ENCODE measurements around the gene LRSAM1.

Gene LRSAM1

DNA sequence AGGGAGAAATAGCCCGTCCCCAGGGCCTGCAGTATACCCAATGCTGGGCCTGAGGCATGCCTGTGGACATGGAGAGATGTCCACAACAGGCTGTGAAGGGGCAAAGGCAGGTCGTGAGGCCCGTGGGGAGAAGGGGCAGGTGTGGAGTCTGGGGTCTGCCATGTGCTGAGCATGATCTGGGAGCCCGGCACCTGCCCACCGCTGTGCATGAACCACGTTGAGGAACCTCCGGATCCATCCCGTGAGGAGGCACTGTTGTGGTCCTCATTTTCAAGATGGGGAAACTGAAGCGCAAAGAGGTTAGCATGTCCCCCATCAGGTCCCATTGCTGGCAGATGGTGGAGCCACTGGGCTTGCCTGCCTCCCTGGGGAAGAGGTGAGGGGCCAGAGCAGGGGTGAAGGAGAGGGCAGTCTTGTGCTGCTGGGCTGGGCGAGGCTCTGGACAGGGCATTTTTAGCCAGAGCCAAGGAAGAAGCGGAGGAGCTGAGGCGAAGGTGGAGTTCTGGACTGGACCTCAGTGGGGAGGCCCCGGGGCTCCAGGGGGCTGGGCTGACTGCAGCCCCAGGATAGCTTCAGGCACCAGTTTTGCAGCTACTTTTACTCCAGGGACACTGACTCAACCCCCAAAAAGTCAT lies 46.5 kb downstream of the LRSAM1 start:
- DNase-seq (ENCODE audit: low spot score), result no peak

GRCh38 chr9:127498298-127498697 lies 47.0 kb downstream of the LRSAM1 start:
- no peak for DNase-seq (ENCODE audit: low spot score)

- no peak for DNase-seq (ENCODE audit: low spot score)
Measured at GRCh38 chr9:127500399-127500798, 49.1 kb downstream of the LRSAM1 start.

- no peak for DNase-seq (ENCODE audit: low spot score)
Measured at GRCh38 chr9:127500862-127501261, 49.6 kb downstream of the LRSAM1 start.

GRCh38 chr9:127501821-127502343 lies 50.6 kb downstream of the LRSAM1 start:
- no peak for DNase-seq (ENCODE audit: low spot score)

DNA sequence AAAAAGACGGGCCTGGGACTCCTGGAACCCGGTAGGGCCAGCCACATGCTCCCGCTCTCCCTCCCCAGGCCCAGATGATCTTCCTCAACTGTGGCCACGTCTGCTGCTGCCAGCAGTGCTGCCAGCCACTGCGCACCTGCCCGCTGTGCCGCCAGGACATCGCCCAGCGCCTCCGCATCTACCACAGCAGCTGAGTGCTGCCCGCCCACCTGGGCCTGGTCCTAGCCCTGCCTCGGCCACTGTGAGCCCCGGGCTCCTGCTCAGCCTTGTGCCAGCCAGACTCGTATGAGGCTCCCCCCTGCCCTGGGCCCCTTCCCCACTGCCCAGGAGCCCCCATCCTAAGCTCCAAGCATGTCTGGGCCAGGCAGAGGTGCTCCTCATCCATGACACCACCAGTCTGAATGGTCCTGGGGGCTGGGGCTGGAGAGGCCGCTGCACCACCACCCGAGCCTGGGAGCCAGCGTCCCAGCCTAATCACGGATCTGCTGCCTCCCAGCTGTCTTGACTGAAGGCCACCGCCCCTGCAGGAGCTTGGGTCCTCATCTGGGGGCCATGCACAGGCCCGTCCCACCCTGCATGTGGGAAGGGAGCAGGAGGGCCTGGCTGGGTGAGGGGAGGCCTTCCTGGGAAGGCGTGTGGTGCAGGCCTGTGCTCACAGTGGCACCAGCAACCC lies 51.5 kb downstream of the LRSAM1 start:
- no peak for DNase-seq (ENCODE audit: low spot score)

GRCh38 chr9:127503379-127503921 lies 52.1 kb downstream of the LRSAM1 start:
- DNase-seq (ENCODE audit: low spot score), result no peak

DNA sequence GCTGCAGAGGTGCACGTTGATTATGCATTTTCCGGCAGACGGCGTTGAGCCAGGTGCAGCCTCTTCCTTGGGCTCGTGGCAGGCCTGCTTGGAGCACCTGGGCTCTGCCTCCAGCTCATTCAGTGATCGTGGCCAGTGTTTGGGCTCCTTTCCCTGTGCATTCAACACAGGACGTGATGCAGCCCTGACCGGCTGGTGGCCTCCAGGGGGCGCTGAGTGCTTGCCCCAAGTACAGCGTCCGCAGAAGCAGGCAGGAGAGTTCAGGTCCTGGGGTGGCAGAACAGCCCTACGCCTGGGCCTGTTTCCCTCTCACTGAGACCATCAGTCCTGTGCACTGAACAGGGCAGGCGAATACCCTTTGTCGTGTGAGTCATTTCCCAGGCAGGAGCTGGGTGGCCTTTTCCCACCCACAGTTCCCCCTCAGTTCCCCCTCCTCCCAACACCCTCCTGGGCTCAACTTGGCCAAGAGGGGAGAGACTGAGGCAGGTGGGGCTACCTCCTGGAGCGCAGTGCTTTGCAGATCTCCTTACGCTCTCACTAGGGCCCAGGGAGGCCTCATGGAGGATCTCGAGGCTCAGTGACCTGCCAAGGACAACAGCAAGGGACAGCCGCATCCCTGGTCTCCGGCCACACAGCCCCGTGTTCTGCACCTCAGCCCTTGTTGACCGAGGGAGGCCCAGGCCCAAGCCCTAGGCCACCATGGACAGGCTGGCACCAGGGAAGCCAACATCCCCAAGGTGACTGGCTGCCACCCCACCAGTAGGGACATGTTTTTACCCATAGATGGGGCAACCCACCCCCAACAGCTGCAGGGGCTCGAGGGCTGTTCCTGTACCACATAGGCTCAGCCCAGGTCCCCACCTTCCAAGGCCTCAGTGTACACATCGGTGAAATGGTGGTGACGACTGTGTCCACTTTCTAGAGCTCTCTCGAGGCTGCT lies 52.9 kb downstream of the LRSAM1 start:
- DNase-seq (ENCODE audit: low spot score), result peak; percentile 87

DNA sequence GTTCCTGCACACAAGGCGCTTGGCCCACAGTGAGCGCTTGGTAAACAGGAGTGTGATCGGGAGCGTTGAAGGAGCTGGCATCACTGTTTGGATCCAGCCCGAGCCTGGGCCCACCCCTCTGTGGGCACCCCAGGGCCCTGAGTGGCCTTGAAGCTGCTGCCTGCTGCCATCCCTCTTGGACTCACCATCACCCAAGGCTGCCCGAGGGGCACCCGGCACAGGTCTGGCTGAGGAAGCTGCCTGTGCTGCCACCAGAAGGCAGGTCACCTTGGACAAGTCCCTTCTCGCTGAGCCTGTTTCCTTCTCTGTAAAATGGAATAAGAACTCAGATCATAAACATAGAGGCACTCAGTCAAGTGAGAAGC lies 53.6 kb downstream of the LRSAM1 start:
- no peak for DNase-seq (ENCODE audit: low spot score)

DNA sequence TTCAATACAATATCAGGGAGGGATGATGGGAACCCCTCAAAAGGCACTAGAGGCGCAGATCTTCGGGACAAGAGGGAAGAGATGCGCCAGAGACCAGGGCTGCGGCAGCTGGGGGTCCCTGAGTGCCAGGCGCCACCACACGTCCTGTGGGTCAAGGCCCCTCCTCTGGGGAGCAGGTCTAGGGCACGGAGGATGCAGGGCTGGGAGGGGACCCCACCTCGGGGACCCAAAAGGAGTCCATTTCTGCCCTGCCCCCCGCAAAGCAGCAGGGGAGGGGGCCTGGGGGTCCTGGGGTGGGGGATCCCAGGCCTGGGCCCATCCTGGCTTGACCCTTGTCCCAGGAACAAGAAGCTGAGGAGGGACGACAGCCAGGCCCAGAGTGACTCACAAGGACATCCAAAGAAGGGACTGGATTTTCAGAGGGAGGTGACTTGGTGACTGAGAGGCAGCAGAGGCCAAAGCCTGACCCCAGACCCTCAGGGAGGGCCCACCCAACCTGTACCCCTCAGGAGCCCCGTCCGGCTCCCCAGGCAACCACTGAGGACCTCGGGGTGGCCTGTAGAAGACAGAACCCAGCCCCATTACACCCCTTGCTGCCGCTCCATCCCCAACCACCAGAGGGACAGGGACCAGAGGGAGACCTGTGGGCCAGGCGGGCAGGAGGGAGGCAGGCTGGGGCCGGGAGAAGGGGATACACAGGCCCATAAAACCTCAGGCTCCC lies 54.2 kb downstream of the LRSAM1 start:
- peak; percentile 75 for DNase-seq (ENCODE audit: low spot score)

GRCh38 chr9:127506117-127506813 lies 55.0 kb downstream of the LRSAM1 start:
- DNase-seq (ENCODE audit: low spot score), result no peak

DNA sequence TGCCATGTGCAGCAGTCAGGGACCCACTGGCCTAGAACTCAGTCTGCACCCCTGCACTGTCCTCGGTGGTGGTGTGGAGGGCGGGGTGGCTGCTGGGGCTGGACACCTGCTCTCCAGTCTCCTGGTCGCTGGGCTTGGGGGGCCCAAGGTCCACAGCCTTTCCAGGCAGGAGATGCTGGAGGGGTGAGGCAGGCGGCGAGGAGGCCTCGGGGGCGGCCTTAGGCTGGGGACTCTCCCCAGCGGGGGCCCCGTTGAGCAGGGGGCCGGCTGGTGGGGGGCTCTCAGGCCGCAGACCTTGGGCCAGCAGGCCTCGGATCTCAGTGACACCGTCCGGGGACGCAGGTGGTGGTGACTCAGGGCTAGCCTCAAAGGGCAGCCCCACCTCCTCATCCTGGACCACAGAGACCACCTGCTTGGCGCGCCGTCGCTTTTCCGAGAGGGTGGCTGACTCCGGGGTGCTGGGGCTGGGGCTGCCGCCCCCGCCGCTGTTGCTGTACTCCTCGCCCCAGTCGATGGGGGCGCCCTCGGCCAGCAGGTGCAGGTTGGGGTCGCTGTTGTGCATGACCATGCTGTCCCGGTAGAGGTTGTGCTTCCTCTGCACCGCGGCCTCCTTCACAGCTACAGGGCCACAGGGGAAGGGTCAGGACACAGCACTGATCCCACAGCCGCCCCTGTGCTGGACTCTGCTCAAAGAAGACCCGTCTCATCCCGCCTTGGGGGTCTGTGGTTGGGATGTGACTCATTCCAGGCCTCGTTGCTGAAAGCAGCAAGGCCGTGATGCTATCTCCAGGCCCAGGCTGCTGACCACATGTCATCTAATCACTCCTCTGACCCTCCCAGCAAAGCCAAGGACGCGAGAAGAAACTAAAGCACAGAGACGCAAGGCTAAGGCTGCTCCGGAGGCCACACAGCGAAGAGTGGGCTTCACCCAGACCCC lies 55.8 kb downstream of the LRSAM1 start:
- no peak for DNase-seq (ENCODE audit: low spot score)

DNA sequence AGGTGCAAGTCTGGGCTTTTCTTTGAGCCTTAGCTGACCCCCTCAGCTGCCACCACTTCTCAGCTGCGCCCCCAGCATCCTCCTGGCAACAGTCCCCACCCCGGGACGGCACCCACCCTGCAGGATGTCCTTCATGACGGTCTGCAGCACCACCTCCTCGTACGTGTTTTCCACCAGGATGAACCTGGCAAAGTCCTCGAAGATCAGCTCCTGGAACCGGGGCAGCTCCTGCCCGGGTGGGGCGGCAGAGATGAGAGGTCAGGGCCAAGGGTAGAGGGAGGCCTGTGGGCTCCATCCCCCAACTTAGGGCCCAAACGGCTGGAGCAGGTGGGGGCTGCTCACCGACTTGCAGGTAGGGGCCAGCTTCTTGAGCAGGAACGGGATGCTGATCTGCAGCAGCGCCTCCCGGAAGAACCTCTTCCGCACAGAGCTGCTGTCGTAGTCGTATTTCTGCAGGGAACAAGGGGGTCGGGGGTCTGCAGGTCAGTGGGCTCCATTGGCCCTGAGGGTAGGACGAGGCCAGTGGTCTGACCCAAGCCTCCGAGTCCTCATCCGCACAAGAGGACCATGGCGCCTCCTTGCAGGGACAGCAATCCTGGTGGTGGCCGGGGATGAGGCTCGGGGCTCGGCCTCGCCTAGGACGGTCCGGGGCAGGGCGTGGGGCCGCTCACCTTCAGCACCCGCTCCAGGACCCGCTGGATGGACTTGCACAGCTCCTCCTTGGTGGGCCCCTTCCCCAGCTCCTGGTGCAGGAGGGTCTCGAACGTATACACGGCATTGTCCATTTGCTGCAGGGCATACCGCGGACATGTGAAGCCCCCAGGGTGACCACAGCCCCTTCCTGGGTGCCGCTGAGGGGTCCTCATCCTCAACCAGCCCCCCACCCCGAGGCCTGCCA lies 56.7 kb downstream of the LRSAM1 start:
- DNase-seq (ENCODE audit: low spot score), result peak; percentile 43

GRCh38 chr9:127508901-127509260 lies 57.6 kb downstream of the LRSAM1 start:
- no peak for DNase-seq (ENCODE audit: low spot score)

DNA sequence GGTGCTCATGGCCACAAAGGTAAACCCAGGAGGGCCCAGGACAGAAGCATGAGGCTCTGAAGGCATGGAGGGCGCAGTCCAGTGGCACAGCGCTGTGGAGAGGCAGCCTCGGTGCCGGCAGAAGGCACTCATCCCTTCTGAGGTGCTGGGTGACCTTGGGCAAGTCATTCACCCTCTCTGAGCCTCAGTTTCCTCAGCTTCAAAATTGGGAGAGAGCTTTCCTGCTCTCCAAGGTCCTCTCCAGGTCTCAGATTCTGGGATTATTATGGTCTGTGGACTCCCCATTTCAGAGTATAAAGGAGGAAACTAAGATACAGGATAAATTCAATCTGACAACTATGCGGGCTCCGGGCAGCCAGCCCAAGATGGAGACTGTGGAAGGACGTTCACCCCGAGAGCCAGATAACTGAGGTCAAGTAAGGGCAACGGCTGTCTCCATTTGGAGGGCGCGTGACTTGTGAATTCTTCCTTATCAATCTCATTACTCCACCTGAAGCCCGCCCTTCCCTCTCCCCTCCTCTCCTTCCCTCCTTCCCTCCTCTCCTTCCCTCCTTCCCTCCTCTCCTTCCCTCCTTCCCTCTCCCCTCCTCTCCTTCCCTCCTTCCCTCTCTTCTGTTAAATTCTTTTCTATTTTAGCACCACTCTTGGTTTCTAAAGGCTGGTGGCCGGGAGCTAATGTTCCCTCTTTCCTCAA lies 58.1 kb downstream of the LRSAM1 start:
- DNase-seq (ENCODE audit: low spot score), result no peak

DNA sequence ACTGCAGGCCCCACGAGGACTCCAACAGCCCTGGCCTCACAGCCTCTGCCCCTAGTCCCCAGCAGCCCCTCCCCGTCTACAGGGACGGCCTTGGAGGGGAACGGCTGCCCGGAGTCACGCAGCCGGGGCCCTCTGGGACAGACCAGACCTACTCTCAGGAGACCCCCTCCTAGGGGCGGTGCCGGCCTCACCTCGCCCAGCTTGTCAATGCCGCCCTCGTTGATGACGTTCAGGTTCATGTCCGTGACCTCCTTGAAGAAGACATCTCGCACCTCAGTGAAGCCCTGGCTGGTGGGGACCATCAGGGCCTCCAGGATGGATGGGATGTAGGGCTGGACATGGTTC lies 58.6 kb downstream of the LRSAM1 start:
- no peak for DNase-seq (ENCODE audit: low spot score)

DNA sequence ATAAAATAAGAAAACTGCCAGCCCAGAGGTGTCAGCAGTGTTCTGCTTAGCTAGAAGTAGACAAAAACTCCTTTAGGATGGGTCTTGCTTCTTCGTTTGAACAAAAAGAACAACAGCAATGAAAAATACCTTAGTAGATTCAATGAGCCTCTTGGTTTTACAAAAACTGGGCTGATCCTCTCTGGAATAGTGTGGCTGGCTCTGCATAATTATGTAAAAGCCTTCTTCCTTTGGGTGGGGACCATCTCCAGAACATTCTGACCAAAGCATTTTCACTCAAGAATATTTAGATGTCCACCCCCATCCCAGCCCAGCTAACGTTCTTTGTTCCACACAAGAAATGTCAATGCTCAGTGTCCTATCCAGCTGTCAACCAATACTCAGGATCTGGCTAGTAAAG lies 63.2 kb downstream of the LRSAM1 start:
- DNase-seq (ENCODE audit: low spot score), result no peak

GRCh38 chr9:127516835-127517607 lies 65.7 kb downstream of the LRSAM1 start:
- DNase-seq (ENCODE audit: low spot score), result no peak
